ENCODE data around the gene HHAT.

- no peak for TF ChIP-seq POLR2A (IDR thresholded peaks at IDR 0.05)
- no peak for TF ChIP-seq CTCF (IDR thresholded peaks at IDR 0.05)
Observed at GRCh38 chr1:210332233-210332632, 3.5 kb downstream of the HHAT start.

Data from testis (tissue), 2 donors.